HG03039 (cell line): ENCODE measurements around the gene SNRNP25.

Experiments
- ATAC-seq: cut with Tn5 transposase; IDR thresholded peaks from one replicate; pipeline ENCODE4 v1.9.1; 2021; ENCODE audit warnings: mild to moderate bottlenecking, moderate library complexity; ENCODE audit not compliant: unreplicated experiment

SNRNP25 gene

DNA sequence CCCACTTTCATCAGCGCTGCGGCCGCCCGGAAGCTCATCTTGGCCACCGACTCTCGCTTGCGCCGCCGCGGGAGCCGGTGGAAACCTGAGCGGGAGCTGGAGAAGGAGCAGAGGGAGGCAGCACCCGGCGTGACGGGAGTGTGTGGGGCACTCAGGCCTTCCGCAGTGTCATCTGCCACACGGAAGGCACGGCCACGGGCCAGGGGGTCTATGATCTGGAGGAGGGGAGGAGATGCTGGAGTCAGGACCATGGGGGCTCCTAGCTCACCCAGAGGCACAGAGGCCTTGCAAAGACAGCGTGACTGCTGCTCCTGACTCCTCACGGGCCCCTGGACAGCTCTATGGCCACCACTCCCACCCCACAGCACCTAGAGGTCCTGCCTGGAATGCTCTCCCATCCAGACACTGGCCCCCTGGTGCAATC, 9.4 kb downstream of the SNRNP25 start:
- ATAC-seq, result no peak

DNA sequence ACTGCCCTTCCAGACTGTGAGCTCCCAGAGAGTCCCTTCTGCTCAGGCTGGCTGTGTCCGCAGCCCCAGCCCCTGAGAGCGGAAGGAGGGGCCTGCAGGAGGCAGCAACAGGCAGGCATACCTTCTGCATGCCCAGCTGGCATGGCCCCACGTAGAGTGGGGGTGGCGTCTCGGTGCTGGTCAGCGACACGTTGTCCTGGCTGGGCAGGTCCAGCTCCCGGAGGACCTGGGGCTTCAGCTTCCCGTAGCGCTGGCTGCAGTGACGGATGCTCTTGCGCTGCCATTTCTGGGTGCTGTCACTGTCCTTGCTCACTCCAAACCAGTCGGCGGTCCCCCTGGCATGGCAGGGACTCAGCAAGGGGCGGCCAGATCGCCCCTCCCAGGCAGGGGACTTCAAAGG, 9.8 kb downstream of the SNRNP25 start:
- ATAC-seq, result no peak

DNA sequence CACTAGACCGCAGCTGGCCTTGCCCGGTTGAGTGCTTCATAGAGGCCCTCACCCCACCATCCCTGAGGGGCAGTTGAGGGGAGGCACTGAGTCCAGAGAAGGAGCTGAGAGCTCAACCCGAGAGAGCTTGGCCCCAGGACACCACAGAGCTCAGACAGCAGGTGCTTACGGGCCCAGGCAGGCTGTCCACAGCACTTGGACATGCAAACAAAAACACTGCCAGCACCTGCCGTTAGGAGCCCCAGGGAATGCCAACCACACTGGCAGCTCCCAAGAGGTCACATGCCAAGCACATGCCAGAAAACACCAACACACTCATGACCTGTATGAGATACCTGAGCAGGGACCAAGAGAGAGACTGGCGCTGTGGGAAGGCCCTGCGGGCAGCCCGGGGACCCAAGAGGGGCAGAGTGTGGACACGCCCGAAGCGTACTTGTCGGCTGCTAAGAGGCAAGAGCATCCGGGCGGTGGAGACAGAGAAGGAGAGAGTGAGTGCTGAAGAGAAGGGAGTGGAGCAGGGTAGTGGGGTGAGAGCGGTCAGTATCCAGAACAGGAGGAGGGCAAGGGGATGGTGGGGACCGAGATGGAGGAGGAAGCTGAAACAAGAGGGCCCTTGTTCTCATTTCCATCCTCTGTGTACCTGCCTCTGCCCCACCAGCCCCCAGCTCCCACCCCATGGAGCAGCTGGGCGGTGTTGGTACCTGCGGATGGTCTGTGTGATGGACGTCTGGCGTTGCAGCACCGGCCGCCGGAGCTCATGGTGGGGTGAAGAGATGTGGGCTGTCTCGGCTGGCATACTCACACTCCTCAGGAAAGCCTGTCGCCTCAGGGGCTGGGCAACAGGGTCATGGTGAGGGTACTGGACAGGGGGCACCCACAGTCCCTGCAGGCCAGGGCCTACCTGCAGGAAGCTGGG, 10.6 kb downstream of the SNRNP25 start:
- no peak for ATAC-seq

DNA sequence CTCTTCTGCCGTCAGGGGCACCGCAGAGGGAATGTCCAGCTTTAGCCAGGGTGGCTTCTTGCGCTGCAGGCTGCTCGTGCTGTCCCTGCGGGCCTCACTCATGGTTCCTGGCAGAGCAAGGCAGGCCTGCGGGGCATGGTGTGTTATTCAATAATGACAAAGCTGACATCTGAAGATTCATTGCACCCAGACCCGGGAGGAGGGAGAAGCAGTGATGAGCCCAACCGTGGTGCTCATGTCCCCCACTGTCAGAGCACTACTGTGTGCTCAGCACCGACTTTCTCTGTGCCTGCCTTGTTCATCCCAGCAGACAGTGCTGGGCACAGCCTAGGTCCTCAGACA, 11.3 kb downstream of the SNRNP25 start:
- no peak for ATAC-seq

DNA sequence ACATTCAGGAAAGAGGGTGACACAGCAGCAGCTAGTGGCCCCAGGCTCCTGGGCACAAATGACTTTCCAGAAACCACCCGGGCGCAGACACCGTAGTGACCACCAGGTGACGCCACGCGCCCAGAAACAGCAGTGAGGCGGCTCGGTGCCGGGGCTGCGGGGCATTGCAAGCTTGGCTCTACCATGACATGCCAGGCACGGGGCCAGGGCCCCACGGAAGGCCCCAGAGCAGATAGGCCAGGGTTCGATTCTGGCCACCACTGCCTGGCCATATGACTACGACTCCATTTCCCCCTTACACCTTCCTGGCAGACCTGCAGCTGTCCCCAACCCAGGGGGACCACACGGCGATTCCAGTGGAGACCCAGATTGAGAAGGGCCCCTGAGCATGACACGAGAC, 12.1 kb downstream of the SNRNP25 start:
- no peak for ATAC-seq

DNA sequence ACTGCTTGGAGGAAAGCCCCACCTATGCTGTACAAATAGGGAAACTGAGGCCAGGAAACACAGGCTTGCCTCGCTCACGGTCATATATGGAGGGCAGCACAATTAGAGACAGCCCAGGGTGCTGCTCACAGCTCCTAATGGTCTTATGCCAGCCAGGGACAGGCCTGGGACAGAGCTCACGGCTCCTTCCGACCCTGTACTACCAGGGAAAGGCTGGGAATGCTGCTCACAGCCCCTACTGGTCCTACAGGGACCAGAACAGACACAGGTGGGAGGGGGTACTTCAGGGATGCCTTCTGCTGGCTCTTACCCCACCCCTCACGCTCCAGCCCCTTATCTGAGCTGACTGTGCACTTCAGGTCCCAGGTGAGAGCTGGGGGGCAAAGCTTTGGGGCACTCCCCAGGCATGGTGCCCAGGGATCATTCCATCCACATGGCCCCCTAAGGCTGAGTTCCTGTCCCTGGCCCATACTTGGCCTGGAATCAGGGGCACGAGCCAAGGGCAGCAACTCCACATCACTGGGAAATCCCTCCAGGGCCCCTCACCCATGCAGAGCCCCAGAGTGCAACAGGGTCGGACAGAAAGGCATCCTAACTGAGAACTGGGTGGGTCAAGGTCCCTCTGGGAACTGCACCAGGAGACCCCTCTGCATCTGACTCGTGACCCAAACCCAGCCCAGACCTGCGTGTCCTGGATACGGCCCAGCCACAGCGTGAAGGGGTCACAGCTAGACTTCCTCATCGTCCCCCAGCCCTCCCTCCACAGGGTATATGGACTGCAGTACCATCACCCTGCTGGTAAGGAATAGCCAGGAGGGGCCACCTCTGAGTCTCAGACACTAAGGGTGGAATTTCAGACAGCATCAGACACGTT, 12.9 kb downstream of the SNRNP25 start:
- no peak for ATAC-seq

DNA sequence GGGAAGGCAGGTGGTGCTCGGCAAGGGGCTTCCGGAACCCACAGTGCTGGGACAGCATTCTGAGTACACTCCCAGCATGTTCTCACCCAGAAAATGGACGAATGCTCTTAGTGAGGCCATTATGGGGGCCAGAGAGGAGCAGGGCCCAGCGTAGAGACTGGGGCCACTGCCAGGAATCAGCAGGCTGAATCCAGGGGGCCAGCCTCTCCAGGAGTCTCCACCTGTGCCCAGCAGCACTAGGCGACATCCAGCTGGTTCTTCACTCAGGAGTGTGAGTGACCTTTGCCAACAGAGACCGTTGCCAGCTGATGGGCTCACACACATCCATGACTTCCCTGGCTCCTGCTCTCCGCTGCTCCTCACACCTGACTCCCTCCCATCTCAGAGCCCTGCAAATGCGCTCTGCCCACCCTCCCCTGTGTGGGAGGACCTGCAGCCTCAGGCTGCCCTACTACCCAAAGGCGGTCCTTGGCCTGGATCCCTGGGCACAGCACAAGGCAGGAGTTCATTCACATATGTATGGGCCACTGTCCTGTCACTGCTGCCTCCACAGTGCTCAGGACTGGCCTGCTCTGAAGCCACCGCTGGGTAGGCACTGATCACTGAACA, 13.7 kb downstream of the SNRNP25 start:
- ATAC-seq, result no peak

DNA sequence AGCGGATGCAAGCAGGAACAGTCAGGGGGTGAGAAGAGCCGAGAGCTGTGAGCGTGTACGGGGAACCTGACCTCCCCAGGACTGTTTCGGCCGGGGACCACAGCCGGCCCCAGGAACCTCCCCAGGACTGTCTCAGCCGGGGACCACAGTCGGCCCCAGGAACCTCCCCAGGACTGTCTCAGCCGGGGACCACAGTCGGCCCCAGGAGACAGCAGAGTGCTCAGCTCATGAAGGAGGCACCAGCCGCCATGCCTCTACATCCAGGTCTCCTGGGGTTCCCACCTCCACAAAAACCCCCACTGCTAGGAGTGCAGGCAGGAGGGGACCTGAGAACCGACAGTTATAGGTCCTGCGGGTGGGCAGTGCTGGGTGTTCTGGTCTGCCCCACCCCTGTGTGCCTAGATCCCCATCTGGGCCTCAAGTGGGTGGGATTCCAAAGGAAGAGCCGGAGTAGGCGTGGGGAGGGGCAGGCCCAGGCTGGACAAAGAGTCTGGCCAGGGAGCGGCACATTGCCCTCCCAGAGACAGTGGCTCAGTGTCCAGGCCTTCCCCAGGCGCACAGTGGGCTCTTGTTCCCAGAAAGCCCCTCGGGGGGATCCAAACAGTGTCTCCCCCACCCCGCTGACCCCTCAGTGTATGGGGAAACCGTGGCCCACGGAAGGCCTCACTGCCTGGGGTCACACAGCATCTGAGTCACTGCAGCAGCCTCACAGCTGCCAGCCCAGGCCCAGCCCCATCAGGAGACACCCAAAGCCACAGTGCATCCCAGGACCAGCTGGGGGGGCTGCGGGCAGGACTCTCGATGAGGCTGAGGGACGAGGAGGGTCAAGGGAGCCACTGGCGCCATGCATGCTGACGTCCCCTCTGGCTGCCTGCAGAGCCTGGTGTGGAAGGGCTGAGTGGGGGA, 14.5 kb downstream of the SNRNP25 start:
- no peak for ATAC-seq

DNA sequence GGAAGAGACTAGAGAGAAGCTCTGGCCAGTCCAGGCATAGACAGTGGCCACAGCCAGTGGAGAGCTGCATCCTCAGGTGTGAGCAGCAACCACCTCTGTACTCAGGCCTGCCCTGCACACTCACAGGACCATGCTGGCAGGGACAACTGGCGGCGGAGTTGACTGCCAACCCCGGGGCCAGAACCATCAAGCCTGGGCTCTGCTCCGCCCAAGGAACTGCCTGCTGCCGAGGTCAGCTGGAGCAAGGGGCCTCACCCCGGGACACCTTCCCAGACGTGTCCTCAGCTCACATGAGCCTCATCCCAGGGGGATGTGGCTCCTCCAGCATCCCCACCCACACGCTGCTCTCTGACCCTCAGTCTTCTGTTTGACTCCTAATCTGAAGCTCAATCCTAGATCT, 15.6 kb downstream of the SNRNP25 start:
- no peak for ATAC-seq

DNA sequence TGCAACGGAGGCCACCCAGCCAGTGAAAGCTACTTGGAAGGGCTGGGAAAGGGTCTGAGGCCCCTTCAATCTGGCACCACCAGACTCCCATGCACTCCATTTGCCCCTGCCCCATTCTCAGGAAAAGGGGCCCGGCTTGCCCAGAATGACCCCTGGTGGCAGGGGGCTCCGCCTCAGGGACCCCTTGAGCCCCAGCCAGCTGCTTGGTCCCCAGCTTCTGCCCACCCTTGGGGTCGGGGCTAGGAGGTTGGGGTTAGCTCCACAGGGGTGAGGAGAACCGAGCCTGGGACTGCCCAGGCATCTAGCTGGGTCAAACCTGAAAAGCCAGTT, 17.5 kb downstream of the SNRNP25 start:
- no peak for ATAC-seq

DNA sequence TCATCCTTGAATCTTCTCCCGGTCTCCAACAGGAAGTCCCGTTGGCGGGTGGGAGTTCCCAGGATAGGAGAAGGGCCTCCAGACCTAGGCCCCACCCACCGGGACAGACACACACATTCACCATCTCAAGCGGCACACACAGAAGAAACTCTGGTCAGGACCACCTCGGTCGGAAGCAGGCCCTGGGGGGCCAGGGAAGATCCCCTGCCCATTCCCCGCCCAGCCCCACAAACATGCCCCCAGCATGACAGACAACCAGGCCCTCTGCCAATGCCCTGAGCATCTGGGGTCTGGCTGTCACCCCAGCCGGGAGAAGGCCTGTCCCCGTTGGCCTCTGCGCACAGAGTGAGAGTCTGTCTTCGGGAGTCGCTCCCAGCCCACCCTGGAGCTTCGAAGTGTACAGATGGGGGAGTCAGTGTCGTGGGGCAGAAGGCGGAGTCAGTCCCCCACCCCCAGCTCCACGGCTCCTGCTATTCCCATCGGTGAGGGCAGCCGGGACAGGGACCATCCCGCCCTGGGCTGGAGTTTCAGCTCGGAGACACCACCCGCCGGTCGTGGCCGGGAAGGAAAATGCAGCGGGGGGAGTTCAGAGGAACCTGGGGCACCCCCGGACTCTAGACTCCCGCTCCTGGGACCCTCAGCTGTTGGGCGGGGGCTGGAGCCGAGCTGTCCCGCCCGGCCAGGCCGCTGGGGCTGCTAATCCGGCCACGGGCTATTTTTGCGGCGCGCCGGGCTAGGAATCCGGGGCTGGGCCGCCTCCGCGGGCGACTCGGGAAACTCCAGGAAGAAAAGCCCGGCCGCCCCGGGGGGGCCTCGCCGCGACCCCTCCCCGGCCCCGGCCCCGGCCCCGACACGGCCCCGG, 18.1 kb downstream of the SNRNP25 start:
- ATAC-seq, result no peak

DNA sequence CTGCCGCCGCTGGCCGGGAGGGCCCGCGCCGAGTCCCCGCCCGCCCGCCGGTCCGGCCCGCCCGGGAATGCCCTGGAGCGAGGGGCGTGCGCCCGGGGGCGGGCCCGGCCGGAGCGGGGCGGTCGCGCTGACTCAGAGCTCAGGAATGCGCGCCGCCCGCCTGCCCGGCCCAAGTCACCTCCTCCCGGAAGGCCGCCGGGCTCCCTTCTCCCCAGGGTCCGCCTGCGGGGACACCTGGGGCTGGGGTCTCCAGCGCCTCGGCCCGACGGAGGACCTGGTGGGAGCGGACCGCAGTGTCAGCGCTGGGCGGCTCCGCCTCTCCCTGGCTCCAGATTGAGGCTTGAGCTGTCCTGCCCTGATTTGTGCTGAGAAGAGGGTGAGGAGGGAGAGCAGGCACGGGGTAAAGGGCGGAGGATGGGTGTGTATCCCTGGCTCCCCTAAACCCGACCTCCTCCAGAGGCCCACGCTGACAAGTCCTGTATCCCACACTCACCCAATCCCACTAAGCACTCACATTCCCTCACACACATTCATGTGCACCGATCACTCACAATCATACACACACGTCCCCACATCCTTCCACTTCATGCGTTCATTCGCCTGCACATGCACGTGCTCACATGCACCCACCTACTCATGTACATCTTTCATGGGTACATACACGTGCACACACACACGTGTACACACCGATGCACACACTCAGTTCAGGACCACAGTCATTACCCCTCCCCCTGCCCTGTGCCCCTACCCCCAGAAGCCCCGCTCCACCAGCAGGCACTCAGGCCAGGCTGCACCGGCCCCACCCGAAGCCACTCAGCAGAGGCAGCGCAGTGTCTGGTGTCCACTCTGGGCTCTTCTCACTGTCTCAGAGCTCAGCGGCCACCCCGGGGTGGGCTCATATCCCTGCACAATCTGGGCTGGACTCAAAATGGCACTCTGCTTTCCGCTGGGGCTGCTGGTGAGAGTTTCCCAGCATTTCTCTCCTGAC, 19.2 kb downstream of the SNRNP25 start, which contains the start of gene RHBDF1:
Gene RHBDF1 (minus strand): TSS at position 71 of the 988 bp plus-strand sequence. CDS start 7,616 bp downstream, outside the sequence.
- no peak for ATAC-seq

DNA sequence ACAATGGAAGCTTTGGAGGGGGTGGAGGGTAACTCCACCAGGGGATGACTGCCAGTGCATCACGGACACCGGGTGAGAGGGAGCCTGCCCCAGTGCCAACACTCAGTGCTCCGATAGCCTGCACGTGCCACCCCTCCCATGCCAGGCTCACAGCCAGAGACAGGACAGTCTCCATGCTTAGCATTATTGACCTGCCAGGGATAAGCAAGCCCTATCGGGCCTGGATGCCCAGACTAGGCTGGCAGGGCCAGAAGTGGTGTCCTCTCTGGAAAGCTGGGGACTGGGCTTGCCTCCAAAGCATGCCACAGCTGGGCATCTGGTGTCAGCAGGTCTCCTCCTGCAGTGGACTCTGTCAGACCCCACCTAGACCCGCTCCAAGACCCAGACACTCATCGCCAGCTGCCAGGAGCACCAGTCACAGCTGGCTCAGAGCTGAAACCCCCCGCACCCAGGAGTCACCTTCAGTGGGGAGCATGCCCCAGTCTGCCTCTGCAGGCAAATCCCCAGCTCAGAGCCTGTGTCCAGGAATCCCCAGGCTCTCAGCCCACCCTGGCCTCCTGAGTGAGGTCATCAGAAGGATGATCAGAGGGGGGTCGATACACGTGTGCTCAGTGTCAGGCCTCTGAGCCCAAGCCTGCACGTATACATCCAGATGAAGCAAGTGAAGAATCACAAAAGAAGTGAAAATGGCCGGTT, 20.6 kb downstream of the SNRNP25 start:
- ATAC-seq, result no peak

DNA sequence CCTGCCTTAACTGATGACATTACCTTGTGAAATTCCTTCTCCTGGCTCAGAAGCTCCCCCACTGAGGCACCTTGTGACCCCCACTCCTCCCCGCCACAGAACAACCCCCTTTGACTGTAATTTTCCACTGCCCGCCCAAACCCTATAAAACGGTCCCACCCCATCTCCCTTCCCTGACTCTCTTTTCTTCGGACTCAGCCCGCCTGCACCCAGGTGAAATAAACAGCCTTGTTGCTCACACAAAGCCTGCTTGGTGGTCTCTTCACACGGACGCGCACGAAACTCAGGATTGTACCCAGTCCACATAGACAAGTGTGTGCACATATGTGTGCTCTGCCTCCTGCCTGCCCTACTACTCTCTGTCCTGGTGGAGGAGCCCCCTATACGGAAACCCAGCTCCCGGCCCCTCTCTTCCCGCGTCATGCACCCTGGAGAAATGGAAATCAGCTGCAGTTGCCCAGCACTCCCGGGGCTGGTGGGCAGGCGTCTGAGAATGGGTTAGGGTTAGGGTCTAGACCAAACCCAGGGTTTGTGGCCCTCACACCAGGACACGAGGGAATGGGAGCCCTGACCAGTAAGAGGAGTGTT, 21.2 kb downstream of the SNRNP25 start:
- no peak for ATAC-seq

DNA sequence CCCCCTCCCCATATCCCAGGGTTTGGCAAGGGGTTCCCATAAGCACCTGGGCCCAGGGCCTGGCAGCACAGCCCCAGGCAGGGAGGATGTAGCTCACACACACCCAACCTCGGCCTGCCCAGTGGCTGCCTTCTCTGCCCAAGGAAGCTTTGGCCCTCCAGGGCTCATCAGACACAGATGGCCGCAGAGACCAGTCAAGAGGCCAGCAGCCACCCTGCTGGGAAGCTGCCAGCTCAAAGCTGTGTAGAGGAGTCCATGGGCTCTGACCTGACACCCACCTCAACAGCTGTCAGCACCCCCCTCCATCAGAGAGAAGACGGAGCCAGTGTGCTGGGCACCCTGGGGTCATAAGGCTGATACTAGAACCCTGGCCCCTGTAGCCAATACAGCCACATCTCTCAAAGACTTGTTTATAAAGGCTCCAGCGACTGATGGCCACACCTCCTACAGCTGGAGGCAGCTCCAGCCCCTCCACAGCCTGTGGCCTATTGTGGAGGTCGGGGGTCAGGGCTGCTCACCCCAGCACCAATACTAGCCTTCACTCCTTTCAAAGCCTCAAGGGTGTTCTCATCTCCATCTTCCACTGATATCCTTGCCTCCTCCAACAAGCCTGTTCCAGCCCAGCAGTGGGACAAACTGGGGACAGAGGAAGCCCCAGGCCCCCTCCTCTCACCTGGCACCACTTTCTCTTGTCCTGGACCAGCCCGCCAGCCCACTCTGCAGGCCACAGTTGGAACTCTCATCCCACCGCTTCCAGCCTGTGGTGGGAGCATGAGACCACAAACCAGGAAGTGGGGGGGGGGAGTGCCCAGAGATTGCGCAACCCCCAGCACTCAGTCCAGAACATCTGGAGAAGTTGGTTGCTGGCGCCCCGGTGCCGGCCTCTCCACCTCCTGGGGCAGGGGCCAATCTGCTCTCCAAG, 22.2 kb downstream of the SNRNP25 start:
- no peak for ATAC-seq

DNA sequence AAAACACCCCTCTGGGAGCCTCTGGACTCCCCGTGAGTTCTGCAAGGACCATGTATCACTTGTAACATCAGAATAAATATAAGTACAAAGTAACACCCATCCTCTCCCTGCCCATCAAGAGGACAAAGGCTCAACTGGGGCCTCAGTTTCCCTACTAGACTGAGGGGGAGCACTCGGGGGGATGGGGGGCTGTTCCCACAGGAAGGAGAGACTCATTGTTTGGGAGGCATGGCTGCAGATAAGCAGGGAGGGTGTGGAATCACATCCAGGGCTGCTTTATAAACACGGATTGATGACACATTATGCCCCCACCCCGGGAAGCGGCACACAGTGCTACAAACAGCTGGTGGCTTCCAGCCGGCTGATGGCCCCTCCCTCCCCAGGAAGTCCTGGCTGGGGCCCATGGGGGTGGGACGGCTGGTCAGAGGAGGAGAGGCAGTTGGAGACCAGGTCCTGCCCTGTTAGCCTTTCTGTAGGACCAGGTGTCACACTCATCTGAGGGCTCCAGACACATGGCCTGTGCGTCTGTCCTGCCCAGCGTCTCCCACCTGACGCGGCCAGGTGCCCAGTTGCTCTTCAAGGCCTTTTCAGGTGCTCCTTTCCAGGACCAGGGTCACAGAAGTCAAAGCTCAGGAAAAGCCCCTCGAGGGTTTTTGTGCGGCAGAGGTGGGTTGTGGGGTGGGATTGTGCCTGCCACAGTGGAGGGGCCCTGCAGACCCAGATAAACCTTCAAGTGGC, 23.1 kb downstream of the SNRNP25 start:
- no peak for ATAC-seq
